HG03342 (cell line): ENCODE measurements around the gene ZSCAN1.

ENCODE experiments used
- ATAC-seq: cut with Tn5 transposase; IDR thresholded peaks from one replicate; pipeline ENCODE4 v1.9.1; 2021; ENCODE audit warnings: mild to moderate bottlenecking, moderate library complexity; ENCODE audit not compliant: unreplicated experiment

The ZSCAN1 gene

DNA sequence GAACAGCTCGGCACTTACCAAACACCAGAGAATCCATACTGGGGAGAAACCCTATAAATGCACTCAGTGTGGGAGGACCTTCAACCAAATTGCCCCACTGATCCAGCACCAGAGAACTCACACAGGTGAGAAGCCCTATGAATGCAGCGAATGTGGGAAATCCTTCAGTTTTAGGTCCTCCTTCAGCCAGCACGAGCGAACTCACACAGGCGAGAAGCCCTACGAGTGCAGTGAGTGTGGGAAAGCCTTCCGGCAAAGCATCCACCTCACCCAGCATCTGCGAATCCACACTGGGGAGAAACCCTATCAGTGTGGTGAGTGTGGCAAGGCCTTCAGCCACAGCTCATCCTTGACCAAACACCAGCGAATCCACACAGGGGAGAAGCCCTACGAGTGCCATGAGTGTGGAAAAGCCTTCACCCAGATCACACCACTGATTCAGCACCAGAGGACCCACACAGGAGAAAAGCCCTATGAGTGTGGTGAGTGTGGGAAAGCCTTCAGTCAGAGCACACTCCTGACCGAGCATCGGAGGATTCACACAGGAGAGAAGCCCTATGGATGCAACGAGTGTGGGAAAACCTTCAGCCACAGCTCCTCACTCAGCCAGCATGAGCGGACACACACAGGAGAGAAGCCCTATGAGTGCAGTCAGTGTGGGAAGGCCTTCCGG, 33.6 kb downstream of the ZSCAN1 start:
- no peak for ATAC-seq

DNA sequence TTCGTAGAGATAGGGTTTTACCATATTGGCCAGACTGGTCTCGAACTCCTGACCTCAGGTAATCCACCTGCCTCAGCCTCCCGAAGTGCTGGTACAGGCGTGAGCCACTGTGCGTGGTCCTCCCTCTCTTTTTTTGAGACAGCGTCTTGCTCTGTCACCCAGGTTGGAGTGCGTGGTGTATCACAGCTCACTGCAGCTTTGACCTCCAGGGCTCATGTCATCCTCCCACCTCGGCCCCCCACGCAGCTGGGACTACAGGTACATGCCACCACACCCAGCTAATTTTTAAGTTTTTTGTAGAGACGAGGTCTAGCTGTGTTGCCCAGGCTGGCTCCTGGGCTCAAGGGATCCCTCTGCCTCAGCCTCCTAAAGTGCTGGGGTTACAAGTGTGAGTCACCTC, 46.0 kb downstream of the ZSCAN1 start:
- no peak for ATAC-seq

DNA sequence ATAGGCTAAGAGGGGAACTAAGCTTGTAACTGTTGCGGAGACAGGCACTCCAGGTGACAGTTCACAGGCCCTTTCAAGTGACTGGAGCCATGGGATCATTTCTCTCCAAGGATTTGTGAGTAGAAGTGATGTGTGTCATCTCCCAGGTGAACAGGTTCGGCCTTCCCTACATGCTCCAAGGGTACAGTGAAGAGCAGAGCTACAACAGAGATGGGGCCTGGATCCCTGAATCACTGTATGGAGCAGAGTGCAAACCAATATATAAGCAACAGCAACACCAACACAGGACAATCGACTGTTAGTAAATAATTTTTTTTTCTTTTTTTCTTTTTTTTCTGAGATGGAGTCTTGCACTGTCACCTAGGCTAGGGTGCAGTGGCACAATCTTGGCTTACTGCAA, 49.2 kb downstream of the ZSCAN1 start:
- no peak for ATAC-seq

DNA sequence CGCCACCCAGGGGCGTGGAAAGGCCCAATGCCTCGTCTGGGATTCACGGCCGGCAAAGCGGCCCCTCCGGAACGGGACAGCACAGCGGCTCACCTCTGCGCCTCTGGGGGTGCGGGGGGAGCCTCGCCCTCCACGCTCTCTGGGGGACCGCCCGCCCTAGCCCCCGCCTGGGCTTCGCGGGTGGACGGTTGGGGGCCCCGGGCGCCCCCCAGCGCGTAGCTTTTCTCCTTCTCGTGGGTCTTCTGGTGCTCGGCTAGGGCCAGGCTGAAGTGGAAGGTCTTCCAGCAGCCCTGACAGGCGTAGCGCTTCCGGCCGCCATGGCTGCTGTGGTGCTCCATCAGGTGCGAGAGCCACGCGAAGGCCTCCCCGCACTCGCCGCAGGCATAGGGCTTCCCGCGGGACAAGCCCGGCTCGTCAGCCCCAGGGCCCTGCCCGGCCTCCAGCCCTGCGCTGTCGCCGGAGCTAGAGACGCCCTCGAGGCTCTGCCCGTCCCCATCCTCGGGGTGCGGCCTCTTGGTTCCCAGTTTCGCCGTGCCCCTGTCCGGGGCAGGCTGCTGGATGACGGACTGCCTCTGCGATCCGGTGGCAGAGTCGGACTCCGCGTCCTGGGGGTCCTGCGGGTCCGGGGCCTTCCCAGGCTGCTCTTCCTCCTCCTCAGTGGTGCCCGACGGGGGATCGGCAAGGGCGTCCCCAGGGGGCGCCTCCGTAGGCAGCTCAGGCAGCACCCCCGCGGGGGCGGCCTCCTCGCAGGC, 50.9 kb downstream of the ZSCAN1 start:
- no peak for ATAC-seq

DNA sequence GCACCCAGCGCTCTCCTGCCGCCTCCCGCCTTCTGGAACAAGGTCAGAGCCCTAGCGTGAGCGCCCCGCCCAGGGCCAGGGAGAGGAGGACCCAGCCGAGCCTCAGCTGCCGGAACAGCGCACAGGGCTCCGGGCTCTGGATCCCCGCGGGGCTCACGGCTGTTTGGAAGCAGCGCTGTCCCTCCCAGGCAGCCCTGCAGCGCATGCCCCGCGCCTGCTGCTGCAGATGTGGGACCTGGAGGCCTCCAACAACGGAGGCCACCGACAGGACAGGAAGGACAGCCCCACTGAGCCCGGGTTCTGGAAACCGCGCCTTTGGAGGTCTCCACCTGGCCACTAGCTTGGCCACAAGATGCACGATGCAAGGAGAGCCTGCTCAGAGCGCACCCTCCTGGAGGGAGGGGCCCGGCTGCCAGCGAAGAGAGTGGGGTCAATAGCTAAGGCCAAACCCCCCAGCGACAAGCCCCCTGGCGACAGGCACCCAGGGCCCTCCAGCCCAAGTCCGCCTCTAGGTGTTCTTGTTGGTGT, 51.6 kb downstream of the ZSCAN1 start:
- ATAC-seq: no peak

DNA sequence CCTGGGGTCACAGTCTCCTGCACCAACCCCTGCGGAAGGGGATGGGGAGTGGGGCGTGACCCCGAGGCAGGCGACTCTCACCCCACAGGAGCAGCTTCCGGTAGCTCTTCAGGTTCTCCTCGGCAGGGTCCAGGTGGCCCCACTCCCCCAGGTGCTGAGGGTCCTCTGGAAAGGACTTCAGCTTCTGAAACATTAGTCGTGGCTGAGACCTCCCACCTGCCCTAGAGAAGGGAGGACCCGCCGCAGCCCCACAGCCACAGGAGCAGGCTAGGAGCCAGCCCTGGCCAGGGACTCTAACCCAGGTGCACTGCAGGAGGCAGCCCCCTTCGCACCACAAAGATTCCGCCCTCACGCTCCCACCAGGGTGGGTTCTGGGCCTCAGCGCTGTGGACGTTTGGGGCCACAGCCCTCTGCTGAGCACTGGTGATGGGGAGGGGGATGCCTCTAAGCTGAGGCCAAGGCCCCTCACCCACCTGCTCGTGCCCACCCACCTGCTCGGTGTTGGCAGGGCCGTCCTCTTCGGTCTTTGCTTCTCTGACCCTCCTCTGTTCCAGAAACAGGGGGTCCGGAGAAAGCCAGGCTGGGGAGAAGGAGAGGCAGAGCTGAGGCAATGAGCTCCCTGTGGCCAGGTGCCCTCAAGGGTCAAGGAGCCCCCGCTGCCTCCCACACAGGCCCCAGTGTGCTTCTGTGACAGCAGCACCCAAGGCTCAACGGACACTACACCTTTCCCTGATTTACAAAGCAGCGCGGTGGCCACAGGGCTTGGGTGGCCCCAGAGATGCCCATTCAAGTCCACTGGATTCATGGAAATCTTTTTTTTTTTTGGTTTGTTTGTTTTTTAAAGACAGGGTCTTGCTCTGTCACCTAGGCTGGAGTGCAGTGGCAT, 53.2 kb downstream of the ZSCAN1 start:
- ATAC-seq: no peak

DNA sequence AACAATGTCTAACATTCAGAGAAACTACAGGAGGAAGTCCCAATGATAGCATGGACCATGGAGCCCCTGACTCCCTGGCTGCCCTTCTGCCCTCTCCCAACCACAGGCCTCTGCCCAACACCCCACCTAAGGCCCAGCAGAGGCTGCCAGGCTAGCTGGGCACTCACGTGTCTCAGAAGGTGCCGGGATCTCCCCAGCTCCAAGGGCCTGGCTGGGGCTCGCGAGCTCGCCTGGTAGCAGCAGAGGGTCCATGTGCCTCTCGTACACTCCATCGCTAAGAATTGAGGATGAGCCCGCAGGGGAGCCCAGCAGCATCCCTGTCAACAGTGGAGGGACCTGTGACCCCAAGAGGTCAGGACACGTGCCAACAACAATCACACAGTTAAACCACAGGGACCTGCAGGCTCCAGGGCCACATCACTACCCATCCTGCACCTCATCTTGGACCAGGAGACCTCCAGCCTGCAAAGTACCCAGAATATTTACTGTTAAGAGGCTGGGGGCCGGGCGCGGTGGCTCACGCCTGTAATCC, 54.8 kb downstream of the ZSCAN1 start:
- no peak for ATAC-seq

DNA sequence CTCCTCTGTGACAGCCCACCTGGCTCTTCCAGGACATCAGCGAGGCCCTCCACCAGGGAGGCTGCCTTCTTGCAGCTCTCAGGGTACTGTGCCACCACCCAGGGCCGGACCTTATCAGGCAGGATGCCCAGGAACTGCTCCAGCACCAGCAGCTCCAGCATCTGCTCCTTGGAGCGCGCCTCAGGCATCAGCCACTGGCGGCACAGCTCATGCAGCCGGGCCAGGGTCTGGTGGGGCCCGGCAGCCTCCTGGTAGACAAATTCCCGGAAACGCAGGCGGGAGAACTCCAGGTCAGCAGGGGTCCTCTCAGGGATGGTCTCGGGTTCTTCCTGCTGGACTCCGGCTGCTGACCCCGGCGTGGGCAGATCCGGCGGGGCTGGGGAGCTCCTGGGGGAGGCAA, 56.0 kb downstream of the ZSCAN1 start:
- no peak for ATAC-seq

DNA sequence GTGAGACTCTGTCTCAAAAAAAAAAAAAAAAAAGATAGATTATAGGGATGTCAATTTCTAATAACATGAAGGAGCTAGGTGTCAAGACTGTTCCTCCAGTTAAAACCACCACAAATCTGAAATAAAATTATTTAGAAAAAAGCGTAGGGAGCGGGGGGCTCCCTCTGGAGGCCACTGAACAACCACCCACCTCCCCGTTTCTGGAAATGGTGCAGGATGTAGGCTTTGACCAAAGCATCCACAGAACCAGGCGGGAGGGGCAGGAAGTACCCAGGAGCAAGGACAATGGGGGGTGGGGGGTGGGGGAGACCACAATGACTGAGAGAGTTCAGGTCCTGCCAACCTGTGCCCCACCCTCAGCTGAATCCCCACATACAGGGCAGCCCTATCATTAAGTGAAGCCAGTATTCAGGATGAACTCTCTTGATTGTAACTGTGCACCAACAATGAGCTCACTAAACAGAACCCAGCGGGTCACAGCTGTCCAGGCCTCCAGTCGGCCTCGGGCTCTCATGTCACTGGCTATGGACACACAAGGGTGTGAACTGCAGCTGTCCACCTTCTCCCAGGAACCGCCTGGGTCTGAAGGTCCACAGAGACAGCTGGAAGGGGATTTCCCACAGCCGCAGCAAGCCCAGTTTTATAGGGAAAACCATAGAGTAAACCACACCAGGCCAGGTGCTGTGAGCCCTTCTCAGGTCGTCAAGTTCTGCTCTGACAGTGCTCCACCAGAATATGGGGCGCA, 57.6 kb downstream of the ZSCAN1 start:
- no peak for ATAC-seq

DNA sequence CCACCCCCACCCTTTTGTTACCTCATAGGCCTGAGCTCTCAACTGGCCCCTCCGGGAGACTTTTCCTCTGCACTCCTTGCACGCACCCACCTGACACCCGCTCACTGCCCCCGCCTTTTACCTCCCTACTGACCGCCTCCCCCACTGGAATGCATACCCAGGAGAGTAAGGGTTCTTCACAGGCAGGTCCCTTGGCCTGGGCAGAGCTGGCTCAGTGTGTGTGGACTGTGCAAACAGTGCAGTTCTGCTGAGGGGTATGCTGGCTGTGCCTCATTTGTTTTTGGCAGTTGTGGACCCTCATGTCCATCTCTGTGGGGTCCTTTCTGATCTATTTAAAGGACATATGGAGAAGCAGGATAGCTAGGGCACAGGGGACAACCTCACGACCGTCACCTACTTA, 59.2 kb downstream of the ZSCAN1 start:
- ATAC-seq: no peak

DNA sequence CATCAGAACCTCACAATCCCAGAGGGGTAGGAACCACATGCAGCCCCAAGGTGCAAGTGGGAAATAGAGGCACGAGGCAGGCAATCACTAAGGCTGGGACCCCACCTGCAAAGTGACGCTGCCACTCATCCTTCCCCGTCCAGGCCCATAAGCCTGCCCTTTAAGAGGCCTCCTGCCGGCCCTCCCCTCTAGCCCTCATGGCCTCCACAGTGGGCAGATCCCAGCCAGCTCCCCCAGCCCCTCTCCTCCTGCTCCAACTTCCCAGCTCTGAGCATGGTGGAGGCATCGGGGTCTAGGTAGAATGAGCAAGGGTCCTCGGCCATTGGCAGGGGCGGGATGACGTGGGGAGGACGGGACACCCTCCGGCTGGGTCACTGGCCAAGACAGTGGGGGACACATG, 61.5 kb downstream of the ZSCAN1 start:
- no peak for ATAC-seq

DNA sequence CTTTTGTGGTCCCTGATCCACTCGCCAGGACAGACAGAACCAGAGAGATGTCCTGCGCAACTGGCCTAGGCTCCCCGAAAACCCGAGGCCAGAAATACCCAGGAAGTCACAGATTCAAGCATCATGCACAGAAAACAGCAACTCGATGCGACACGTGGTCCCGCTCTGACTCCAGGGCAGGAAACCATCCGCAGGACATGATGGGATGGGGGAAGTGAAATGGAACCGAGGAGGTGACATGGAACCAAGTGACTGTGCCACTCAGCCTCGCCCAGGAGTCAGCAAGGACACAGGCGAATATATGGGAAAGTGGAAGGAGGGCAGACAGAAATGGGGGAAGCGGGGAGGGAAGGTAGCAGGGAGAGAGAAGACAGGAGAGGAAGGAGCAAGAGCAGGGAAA, 63.1 kb downstream of the ZSCAN1 start:
- no peak for ATAC-seq

DNA sequence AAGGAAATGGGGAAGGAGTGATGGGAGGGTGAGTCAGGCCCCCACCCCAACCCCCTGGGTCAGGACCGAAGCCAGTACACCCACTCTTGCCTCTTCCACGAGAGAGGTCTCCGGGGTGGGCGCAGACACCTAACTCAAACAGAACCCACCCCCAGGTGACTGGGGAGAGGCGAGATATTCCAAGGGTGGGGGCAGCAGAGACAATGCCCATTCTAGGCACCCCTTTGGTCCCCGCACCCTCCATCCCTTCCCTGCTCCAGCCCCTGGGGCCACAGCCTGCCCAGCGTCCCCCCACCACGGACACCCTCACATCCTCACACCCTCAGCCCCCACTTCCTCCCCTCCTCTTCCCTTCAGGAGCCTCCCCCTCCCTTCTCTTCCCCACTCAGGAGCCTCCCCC, 63.5 kb downstream of the ZSCAN1 start:
- ATAC-seq: no peak

DNA sequence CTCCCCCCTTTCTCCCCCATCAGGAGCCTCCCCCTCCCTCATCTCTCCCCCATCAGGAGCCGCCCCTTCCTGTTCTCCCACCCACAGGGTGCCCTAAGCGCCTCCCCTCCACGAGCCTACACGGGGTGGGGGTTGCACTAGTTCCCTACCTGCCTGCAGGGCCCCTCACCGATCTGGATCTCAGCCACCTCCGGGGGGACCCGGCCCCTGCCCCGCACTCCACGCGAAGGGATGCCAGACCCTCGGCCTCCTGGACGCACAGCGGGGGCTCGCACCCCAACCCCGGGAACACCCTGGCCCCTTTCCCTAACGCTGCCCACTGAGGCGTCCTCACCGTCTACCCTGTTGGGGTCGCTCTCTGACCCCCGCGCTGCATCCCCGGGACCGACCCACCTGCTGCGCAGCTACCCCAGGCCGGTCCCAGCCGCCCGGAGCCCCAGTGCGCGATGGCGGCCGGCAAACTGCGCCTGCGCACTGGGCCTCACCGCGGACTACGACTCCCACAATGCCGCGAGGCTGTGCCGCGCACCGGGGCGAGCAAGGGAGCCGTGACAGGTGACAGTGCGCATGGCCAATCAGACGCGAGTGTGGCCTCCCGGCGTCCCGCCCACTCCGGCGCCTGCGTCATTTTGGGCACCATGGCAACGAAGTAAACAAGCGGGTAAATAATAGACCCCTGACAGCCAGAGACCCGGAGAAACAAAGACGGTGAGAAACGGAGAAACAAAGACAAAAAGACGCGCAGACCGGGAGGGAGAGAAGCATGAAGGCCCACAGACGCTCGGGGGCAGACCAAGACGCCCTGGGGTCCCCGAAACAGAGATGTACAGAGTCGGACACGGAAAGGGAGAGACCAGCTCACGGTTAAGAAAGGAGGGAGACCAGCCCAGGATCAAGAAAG, 64.2 kb downstream of the ZSCAN1 start, which contains the start of gene ZSCAN18:
Gene ZSCAN18 (minus strand): TSS at position 451 of the 901 bp plus-strand sequence. CDS start 7,964 bp downstream, outside the sequence.
- peak; percentile 49 for ATAC-seq

DNA sequence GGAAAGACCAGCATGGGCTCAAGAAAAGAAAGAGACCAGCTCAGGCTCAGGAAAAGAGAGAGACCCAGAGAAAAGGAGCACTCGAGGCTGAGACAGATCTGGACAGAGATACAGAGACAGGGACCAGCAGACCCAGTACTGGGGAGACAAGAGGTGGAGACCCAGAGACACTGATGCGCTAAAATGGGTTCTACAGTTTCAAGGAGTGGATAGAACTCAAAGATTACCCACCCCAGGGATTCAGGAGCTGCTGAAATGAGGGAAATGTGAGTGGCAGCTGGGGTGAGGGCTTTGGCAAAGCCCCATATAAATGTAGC, 64.8 kb downstream of the ZSCAN1 start:
- ATAC-seq: no peak
